NCI-H345 treated with DMSO at 0.1 percent for 48 hours (cell line): ENCODE measurements around the gene ZMYND8.
A peak's percentile ranks its signal among the peaks of the same experiment; 100 is the strongest.
"Not testable (repeated sequence)": the region's sequence is repeated elsewhere in the genome, so short reads cannot be mapped to it uniquely, and the experiment has no call there.

Source experiments
- DNase-seq: peaks from one replicate; lab custom pipeline; 2025; ENCODE audit not compliant: unreplicated experiment; lab: John Stamatoyannopoulos, UW

Gene ZMYND8

DNA sequence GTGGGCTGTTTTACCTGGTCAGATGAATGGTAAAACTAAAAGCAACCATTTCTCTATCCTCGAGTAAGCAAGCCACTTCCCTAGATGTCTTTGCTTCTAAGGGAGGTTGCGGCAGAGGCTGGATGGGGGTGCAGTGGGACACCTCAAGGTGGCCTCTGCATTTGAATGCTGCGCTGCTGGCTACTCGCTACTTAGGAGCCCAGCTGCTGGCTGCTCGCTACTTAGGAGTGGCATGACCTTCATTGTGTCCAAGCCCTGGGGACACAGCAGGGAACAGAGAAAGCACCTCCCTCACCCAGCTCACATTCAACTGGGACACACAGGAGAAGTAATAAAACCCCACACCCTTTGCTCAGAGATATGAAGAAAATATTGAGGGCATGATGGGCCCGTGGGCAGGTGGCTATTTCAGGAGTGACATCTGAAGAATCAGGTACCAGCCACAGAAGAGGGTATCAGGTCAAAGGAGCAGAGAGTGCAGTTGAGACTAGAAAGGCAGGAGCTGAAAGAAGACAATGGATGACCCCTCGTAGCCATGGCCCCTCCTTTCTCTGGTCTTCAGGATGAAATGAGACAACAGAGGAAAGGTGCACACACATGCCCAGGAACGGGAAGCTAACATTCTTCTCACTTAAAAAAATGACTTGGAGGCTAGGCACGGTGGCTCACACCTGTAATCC is 149.4 kb downstream of the ZMYND8 start:
- DNase-seq, result no peak

DNA sequence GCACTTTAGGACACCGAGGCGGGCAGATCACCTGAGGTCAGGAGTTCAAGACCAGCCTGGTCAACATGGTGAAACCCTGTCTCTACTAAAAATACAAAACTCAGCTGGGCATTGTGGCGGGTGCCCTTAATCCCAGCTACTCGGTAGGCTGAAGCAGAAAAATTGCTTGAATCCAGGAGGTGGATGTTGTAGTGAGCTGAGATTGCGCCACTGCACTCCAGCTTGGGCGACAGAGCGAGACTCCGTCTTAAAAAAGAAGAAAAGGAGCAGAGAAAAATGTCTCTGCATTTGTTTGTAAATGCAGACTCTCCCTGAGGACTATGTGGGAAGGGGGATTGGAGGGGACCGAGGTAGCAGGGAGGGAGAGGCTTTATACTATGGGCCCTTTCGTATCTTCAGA is 149.9 kb downstream of the ZMYND8 start:
- not testable (repeated sequence) for DNase-seq

DNA sequence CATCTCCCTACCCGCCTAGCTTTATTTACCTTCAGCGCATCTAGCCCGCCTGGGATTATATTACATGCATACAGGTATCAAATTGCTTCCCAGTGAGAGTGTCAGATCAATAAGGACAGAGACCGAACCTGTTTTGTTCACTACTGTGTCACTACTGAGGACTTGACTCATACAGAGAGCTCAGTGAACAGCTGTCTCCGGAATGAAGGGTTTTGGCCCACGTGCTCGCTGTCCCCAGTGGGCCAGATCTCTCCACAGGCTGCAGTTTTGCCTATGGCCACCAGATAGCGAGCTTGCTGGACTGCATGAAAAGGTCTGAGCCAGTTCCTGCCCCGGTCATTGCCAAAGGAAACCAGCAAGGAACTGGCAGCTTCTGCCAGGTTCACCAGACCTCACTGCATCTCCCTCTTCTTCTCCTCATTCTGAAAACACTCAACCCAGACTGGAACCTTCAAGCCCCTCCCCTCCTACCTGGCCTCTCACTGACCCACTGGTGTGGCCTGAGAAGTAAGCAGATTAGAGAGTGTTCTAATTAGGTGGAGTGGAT is 150.8 kb downstream of the ZMYND8 start:
- DNase-seq, result peak; percentile 59

DNA sequence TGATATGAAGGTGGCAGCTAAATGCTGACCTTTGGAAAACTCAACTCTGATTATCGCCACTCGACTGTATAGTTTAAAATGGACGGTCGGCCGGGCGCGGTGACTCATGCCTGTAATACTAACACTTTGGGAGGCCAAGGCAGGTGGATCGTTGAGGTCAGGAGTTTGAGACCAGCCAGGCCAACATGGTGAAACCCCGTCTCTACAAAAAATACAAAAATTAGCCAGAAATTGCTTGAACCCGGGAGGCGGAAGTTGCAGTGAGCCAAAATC is 151.7 kb downstream of the ZMYND8 start:
- not testable (repeated sequence) for DNase-seq

DNA sequence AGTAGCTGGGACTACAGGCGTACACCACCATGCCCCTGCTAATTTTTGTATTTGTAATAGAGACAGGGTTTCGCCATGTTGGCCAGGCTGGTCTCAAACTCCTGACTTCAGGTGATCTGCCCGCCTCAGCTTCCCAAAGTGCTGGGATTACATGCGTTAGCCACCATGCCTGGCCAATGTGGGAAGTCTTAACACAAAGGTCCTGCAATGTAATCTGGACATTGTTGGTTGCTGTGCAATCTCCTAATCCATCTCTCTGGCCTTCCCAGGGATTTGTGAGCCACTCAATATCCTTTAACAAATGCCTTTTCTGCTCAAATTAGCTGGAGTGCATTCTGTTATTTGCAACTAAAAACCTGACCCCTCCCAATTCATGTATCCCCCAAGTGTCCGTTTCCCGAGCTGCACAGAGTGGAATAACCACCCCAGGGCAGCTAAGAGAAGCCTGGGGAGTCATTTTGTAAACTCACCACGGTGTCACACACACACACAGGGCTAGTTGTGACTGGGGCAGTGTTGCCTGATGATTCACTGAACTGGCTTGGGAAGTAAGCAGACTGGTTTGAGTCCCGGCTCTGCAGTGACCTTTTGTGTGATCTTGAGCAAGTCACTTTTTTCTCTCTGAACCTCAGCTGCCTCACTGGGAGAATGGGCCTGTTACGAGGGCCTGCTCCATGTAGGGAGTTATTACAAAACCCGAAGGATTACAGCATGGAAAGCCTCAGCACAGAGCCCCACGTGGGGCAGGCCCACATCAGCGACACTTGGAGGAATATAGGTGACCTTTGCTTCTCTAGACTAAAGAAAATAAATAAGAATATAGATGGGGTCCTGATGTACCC is 152.3 kb downstream of the ZMYND8 start:
- no peak for DNase-seq

DNA sequence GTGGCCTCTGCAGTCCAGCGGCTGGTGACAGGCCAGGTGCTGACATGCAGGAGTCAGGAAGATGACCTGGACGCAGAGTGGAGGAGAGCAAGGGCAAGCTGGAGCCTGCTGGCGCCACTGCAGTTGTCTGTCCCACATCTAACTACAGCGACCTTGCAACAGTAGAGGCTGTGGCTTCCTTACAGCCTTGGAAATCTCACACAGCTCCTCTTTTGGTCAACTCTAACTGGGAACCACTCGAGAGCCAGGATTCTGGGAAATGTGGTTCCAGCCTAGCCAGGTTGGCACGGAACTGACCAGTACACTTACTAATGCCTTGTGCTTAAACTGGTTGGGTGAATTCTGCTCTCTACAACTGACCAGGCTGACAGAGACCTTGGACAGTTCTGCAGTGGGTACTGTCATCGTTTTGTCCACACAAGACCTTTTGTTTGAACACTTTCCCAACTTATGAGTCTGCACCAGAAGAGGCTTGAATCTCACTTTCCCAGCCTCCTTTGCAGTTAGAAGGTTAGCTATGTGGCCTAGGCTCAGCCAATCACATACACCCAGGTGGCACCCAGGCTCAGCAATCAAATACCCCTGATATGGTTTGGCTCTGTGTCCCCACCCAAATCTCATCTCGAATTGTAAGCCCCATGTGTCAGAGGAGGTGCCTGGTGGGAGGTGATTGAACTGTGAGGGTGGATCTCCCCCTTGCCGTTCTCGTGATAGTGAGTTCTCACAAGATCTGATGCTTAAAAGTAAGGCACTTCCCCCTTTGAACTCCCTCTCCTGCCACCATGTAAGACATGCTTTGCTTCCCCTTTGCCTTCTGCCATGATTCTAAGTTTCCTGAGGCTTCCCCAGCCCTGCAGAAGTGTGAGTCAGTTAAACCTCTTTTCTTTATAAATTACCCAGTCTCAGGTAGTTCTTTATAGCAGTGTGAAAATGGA is 153.5 kb downstream of the ZMYND8 start:
- no peak for DNase-seq

DNA sequence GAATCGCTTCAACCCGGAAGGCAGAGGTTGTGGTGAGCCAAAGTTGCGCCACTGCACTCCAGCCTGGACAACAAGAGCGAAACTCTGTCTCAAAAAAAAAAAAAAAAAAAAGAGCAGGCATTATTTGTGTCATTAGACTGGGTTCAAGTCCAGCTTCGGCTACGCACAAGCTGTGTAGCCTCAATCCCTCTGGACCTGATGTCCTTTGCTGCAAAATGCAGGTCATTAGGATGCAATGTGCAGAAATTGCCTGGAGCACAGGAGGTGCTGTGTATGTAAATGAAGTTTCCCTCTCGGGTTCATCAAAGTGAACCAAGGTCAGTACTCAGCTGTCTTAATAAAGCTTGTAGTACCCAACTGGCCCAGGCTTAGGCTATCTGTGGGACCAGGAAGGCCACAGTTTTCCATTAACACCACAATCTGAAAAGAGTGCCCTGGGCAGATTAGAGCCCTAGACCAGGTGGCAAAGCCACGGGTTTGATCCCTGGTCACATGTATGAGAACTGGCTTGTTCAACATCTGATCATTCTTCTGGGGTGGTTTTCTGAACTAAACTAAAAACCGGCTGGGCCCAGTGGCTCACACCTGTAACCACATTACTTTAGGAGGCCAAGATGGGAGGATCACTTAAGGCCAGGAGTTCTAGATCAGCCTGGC is 155.3 kb downstream of the ZMYND8 start:
- DNase-seq, result no peak

DNA sequence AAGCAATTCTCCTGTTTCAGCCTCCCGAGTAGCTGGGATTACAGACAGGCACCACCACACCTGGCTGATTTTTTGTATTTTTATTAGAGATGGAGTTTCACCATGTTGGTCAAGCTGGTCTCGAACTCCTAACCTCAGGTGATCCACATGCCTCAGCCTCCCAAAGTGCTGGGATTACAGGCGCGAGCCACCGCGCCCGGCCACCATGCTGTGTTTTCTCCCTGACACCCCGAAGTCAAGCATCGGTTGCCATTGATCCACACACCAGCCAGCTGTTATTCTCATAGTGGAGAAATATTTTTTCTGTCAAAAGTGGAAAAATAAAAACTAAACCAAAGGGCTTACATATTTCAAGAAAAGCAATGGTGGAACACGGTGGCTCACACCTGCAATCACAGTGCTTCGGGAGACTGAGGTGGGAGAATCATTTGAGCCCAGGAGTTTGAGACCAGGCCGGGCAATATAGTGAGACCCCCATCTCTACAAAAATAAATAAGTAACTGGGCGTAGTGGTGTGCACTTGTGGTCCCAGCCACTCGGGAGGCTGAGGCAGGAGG is 157.4 kb downstream of the ZMYND8 start:
- DNase-seq, result no peak

DNA sequence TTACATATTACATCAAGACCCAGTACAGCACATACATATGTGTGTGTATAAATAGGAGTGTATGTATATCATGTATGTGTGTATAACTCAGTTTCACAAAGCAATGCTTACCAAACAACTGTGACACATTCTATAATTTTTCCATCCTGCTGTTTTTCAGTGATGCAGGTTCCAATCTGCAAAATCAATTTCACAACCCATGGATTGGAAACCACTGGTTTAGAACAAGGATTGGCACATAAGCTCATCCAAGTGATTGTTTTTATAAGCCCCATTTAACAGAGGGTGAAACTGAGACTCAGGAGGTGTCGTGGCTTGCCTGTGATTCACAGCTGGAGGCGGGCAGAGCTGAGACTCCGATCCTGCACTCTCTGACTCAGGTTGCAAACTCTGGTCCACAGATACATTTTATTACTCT is 158.2 kb downstream of the ZMYND8 start:
- DNase-seq, result no peak

DNA sequence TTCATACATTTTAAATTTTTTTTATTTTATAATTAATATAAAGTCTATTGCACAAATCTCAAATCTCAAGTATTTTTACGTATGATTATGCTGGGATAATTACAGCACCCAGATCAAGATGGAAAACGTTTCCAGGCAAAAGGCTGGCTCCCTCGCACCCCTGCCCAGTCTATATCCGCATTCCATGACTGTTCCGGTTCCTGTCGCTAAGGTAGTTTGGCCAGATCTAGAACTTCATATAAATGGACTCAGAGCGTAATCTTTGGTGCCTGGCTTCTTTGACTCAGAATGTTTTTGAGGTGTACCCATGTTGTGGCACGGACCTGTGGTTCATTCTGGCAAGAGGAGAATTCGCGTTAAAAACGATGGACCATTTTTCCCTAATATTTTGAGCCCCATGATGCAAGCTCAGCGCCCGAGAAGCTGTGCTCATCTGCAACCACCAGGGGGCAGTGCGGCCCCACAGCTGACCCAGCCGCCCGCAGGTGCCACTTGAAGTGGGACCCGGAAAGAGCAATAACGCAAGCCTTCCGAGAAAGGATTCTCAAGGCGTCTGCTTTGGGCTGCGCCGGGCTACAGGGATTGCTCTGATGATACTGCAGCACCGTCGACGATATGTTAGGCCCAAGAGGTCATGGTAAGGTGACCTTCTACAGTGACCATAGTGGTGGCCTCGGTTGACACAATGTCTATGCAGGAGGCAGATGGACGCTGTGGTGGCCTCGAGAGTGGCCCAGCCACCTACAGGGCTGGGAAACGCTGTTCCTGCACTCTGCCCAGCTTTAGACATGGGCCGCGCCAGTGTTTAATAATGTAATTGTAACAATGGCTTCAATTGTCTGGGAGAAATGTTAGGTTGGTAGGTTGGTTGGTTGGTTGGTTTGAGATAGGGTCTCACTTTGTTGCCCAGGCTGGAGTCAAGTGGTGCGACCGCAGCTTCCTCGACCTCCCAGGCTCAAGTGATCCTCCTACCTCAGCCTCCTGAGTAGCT is 160.1 kb downstream of the ZMYND8 start:
- peak; percentile 28 for DNase-seq

DNA sequence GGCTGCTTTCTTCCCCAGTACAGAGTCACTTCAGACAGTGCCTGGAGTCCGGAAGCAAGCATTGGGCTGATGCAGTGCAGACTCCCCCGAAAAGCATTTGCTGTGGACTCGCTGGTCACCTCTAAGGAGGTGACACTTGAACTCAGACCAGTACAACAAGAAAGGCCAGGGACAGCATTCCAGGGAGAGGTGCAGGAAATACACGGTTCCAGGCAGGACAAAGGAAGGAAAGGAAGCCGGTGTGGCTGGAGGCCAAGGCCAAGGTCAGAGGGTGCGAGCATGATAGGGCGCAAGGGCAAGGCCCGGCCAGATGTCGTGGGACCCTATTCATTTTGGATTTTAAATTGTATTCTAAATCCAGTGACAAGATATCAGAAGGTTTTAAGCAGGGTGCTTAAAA is 160.9 kb downstream of the ZMYND8 start:
- no peak for DNase-seq

DNA sequence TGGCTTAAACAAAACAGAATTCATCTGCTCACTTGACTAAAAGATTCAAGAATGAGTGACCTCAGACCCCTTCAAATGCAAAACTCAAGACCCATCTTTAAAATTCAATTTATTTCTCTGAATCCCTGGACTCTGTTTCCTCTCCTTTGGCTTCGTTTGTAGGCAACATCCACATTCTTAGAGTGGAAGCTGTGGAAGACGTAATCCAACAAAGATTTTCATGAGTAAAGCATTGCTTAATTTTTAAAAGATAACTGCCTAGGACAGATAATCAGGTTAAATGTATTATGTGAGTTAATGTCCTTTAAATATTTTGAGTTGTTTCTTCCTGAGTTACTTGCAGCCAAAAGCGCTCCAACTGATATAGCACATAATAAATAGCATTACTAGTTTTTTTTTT is 164.5 kb downstream of the ZMYND8 start:
- DNase-seq, result no peak

DNA sequence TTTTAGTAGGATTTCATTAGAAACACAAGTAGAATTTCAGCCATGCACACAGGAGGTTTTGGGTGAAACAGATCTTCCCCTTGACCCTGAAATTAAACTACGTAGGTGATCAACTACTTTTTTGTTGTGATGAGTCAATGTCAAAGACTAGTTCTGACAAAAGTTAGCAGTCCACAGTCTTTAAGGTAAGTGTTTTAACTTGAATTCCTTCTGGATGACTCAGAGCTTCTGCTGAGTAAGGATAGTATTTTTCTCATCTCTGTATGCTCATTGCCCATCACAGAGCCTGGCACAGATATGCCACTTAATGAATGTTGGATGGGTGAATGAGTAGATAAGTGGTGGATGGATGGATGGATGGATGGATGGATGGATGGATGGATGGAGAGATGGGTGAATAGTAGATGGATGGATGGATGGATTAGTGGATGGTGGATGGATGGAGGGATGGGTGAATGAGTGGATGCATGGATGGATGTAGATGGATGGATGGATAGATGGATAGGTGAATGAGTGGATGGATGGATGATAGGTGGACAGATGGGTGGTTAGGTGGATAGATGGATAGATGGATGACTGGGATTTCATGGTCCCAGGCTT is 165.3 kb downstream of the ZMYND8 start:
- no peak for DNase-seq

DNA sequence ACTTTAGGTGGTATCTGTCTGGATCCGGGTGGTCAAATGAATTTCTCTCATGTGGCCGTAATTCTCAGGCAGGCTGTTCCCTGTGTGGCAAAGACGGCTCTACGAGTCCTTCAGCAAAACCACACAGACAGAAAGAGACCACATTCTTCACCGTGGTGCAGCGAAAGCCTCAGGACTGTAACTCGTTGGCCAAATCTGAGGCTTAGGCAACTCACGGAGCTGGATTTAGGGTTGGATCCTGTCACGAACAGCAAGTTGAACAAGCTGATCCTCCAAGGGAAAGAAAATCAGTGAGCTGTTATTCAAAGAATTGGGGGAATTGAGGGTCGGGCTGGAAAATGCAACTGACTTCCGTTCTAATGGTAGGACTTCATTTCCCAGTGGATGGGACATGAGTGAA is 167.4 kb downstream of the ZMYND8 start:
- DNase-seq, result no peak

DNA sequence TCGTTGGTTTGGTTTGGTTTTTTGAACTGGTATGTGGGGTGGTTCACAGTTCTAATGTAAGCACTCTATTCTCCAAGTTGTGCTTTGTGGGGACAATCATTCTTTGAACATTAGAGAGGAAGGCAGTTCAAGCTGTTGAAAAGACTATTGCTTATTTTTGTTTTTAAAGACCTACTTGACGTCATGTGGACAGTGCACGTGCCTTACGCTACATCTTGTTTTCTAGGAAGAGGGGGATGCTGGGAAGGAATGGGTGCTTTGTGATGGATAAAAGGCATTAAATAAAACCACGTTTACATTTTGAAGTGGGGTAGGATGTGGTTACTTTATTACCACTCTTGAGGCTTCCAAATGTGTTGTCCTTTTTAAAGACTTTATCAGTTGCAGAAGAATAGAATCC is 168.0 kb downstream of the ZMYND8 start:
- DNase-seq, result no peak

DNA sequence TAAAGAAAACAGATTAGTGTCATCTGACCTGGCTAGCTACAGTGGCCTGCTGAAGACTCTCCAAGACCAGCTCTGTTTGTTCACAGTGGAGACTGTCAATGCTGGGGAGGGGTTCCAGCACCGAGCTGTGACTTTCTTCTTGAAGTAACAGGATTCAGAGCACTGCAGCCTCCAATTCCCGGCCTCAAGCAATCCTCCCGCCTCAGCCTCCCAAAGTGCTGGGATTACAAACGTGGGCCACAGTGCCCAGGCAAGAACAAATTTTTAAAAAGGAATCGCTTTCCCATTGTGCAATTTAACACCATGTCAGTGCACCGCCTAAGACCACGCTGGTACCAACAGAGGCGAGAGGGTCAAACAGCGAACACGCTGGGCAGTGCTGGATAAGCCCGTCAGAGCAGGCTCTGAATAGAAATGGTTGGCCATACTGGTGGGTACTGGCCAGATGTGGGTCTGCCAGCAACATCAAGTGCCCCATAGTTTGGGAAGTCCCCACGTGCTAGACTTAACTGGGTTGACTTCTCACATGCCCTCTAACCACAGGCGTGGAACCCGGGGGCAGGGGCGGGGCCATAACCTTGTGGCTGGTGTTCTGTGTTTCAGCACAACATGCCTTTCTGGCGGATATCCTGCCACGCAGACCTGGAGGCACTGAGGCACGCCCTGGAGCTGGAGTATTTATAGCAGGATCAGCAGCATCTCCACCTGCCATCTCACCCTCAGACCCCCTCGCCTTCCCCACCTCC is 168.9 kb downstream of the ZMYND8 start:
- DNase-seq, result no peak

DNA sequence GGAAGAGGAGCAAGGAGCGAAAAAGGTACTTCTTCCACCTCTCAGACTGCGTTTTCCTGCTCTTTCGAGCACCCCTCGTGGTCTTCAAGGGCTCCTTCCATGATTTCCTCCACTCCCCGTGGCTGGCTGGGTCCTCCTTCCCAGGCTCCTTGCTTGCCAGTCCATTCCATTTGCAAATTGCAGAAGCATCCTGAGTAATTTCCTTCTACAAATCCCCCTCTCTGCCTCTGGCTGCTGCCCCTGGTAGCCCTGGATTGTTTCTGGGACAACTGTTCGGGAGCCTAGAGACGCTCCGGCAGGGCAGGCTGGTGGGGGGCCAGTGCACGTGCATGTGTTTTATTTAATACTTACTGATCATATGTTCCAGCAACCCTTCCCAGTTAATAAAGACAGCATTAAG is 173.1 kb downstream of the ZMYND8 start:
- DNase-seq, result no peak
